HAP-1 (cell line): ENCODE results near the gene FBXO17.
"Not testable (repeated sequence)": the region's sequence is repeated elsewhere in the genome, so short reads cannot be mapped to it uniquely, and the experiment has no call there.

Source experiments
- DNase-seq, 2 experiments: peaks; one replicate each; pipeline ENCODE4 v3.0.0-alpha.2; 2016 to 2020; ENCODE audit warnings: low spot score in 2 of 2
- H3K27me3 ChIP-seq: fragments of 250-450 bp; sonication (Bioruptor Pico); 2 replicates; pipeline ENCODE4 v1.5.1; 2020; ENCODE audit warnings: low read depth, mild to moderate bottlenecking, moderate library complexity
- H3K36me3 ChIP-seq: fragments of 250-450 bp; sonication (Bioruptor Pico); replicated peaks from 2 replicates; pipeline ENCODE4 v1.5.1; 2020; ENCODE audit warnings: mild to moderate bottlenecking
- H3K4me1 ChIP-seq: fragments of 250-450 bp; sonication (Bioruptor Pico); 2 replicates; pipeline ENCODE4 v1.5.1; 2020; ENCODE audit warnings: mild to moderate bottlenecking
- H3K4me3 ChIP-seq: fragments of 250-450 bp; sonication (Bioruptor Pico); 2 replicates; pipeline ENCODE4 v1.5.1; 2020; ENCODE audit warnings: mild to moderate bottlenecking, moderate library complexity
- H3K9me3 ChIP-seq: fragments of 250-450 bp; sonication (Bioruptor Pico); 2 replicates; pipeline ENCODE4 v1.5.1; 2020; ENCODE audit warnings: mild to moderate bottlenecking, moderate library complexity
- in situ Hi-C: fragments of 300-500 bp; cut with MboI; formaldehyde crosslinking; loops from 3 replicates; pipeline ENCODE4 v1.14.3; 2020; ENCODE audit warnings: low sequenced_read_pairs, inconsistent platforms, mixed read lengths

Gene FBXO17

DNA sequence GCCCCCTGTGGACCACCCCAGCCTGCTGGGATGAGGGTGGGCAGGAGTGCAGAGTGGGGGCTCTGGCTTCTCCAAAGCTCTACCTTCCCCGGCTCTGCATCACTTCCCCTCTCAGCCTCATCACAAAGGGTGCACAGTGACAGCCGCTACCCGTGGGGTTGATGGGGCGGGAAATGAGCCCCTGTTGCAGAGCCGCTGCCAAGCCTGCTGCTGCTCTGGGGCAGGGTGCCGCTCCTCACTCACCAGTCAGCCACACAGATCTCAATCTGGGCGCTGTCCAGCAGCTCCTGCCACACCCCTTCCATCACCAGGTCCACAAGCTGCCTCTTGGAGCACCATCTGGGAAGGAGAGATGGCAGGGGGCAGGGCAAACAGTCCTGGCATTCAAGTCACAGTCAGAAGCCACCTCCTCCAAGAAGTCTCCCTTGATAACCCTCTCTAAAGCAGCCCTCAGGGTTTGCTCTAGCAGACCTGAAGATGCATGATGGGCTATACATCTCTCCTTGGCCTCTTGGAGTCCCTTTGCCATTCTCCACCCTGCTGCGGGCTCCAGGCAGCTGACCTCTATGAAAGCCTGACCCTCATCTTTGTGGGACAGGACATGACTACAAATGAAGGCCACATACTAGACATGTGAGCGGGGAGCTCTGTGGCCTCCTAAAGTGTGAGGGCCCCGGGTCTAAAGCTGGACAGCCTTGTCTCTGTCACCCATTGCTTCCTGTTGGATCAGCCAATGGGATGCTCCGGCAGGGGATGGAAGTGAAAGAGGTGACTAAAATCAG, 29.1 kb downstream of the FBXO17 start:
- H3K4me3 ChIP-seq, result no peak overlapping the region
- DNase-seq, result no peak
- H3K27me3 ChIP-seq, result no peaks in the 10 kb centered on the region
- in situ Hi-C loops, result no loop called here
- H3K4me1 ChIP-seq, result peaks cover 5% of the 10 kb centered on the region; the same call in 1 of the 2 replicates
- H3K9me3 ChIP-seq, result no peaks in the 10 kb centered on the region
- H3K36me3 ChIP-seq, result no peaks in the 10 kb centered on the region

DNA sequence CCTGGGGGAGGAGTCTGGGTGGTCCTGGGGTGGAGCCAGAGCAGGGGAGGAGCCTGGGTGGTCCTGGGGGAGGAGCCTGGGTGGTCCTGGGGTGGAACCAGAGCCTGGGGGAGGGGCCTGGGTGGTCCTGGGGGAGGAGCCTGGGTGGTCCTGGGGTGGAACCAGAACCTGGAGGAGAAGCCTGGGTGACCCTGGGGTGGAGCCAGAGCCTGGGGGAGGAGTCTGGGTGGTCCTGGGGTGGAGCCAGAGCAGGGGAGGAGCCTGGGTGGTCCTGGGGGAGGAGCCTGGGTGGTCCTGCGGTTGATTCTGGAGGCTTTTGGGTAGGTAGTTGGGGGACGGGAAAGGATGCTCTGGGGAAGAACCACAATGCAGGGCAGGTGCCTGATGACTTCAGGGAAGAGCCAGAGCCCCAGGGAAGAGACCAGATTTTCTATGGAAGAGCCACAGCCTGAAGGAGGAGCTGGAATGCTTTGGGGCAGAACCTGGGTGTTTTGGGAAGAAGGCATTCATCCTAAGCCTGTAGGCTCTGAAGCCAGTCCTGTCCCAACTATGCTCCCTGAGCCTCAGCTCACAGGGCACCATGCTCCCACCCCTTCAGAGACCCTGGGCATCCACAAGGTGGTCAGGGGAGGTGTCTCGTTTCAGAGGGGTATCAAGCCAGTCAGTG, 29.8 kb downstream of the FBXO17 start:
- no peaks in the 10 kb centered on the region for H3K36me3 ChIP-seq
- H3K27me3 ChIP-seq, result no peaks in the 10 kb centered on the region
- H3K4me3 ChIP-seq, result no peak overlapping the region
- in situ Hi-C loops, result no loop called here
- H3K4me1 ChIP-seq, result peaks cover 5% of the 10 kb centered on the region; the same call in 1 of the 2 replicates
- H3K9me3 ChIP-seq, result no peaks in the 10 kb centered on the region
- peak in 1 of 2 experiments; percentile 54 for DNase-seq

DNA sequence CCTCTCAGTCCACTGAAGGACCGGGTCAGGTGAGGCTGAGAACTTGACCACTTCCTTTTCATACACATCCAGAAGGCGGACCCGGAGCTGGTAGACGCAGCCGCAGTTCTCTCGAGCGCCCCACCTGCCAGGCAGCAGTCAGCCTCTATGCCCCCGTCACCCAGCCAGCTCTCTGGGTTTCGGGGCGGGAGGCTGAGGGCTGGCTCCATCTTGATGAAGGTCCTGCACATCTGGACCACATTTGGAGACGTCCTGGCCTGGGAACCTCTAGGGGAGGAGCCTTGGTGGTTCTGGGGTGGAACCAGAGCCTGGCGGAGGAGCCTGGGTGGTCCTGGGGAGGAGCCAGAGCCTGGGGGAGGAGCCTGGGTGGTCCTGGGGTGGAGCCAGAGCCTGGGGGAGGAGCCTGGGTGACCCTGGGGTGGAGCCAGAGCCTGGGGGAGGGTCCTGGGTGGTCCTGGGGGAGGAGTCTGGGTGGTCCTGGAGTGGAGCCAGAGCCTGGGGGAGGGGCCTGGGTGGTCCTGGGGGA, 30.5 kb downstream of the FBXO17 start:
- peak in 1 of 2 experiments; percentile 45 for DNase-seq

DNA sequence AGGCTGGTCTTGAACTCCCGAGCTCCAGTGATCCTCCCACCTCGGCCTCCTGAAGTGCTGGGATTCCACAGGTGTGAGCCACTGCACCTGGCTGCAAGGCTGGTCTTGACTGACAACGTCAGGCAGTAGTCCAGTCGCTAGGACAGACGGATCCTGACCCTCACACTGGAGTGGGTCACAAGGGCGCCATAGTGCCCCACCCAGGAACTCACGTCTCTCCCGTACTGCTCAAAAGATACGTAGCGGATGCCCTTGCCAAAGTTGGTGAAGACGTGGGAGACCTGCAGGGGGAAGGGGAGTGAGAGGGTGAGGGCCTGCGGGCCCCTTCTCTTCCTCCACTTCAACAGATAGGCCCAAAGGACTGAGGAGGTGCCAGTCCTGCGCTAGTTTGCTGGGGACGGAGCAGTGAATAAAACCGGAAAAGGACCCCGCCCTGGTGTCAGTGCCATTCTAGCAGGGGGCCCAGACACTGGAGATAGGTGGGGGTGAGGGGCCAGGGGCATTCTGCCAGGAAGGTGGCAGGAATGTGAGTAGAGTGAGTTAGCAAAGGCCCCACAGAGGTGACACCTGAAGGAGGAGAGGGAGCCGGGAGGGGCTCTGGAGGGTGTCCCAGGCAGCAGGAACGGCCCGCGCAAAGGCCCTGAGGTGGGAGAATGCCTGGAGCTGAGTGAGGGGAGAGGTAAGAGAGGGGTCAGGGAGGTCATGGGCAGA, 32.9 kb downstream of the FBXO17 start:
- no peaks in the 10 kb centered on the region for H3K9me3 ChIP-seq
- in situ Hi-C loops, result no loop called here
- H3K36me3 ChIP-seq, result no peaks in the 10 kb centered on the region
- H3K4me1 ChIP-seq, result no peaks in the 10 kb centered on the region
- H3K27me3 ChIP-seq, result no peaks in the 10 kb centered on the region
- no peak overlapping the region for H3K4me3 ChIP-seq
- DNase-seq, result no peak

More for the DNA sequence above, 30.5 kb downstream of the FBXO17 start:
- 0 out of 2 replicates have a peak overlapping the region, but pooled peaks have one; percentile 1 for H3K4me3 ChIP-seq
- H3K27me3 ChIP-seq, result no peaks in the 10 kb centered on the region
- H3K9me3 ChIP-seq, result no peaks in the 10 kb centered on the region
- H3K36me3 ChIP-seq, result no peaks in the 10 kb centered on the region
- in situ Hi-C loops, result no loop called here
- H3K4me1 ChIP-seq, result peaks cover 2% of the 10 kb centered on the region; the same call in 1 of the 2 replicates

DNA sequence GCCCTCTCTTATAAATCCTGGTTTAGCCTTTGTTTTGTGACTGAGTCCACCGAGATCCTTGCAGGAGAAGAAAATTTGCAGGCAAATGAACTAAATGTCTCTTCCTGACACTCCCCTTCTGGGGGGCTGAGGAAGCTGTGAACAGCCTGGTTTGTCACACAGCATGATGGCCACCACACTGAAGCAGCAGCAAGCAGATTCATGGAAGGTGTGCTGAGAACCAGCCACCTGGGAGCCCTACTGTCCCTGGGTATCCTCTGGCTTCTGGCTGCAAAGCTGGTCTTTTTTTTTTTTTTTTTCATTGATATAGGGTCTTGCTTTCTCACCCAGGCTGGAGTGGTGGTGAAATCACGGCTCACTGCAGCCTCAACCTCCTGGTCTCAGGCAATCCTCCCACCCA, 33.6 kb downstream of the FBXO17 start:
- Histone ChIP-seq H3K4me1 (no peaks in the 10 kb centered on the region), H3K27me3 (no peaks in the 10 kb centered on the region), H3K36me3 (no peaks in the 10 kb centered on the region), H3K4me3 (no peak overlapping the region), H3K9me3 (no peaks in the 10 kb centered on the region)
- in situ Hi-C loops, result no loop called here
- no peak for DNase-seq

DNA sequence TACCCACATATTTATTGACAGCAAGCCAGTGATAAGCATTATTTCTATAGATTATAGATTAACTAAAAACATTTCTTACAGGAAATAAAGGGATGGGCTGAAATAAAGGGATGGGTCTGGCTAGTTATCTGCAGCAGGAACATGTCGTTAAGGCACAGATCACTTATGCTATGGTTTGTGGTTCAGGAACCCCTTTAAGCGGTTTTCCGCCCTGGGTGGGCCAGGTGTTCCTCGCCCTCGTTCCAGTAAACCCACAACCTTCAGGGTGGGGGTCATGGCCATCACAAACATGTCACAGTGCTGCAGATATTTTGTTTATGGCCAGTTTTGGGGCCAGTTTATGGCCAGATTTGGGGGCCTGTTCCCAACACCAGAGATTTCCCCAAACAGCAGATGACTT, 34.1 kb downstream of the FBXO17 start:
- H3K36me3 ChIP-seq, DNase-seq, H3K9me3 ChIP-seq, in situ Hi-C loops, H3K4me1 ChIP-seq, H3K4me3 ChIP-seq, H3K27me3 ChIP-seq: not testable (repeated sequence)

DNA sequence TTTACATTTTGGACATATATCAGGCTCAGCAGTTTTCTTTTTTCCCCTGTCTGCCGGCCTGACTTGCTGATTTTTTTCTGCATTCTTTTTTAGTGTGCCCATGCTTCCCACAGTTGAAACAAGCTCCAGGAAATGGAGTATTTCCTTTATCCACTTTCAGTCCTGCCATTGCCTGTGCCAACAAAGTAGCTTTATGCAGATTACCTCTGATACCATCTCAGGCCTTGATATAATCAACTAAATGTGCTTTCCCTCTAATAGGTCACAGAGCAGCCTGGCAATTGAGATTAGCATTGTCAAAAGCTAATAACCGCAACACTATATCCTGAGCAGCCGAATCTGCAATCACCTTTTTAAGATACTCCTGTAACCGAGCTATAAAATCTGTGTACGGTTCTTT, 35.6 kb downstream of the FBXO17 start:
- Histone ChIP-seq H3K9me3 (peaks cover 9% of the 10 kb centered on the region; the same call in 1 of the 2 replicates), H3K36me3 (no peaks in the 10 kb centered on the region; the same call in 1 of the 2 replicates), H3K27me3 (no peaks in the 10 kb centered on the region), H3K4me3 (no peak overlapping the region), H3K4me1 (no peaks in the 10 kb centered on the region)
- in situ Hi-C loops, result no loop called here
- no peak for DNase-seq

DNA sequence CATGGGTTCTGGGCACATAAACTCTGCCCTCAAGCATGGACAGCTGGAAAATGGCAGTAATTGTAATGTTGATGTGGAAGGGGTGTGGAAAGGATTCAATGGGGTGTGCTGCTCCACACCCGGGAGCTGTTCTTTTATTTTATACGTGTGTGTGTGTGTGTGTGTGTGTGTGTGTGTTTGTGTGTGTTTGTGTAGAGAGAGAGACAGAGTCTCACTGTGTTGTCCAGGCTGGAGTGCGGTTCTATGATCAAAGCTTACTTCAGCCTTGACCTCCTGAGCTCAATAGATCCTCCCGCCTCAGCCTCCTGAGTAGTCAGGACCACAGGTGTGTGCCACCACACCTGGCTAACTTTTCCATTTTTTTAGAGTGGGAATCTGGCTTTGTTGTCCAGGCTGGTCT, 42.0 kb downstream of the FBXO17 start:
- peaks cover 4% of the 10 kb centered on the region for H3K4me1 ChIP-seq
- in situ Hi-C loops, result no loop called here
- H3K4me3 ChIP-seq, result no peak overlapping the region
- DNase-seq, result no peak
- H3K36me3 ChIP-seq, result peaks cover 18% of the 10 kb centered on the region
- no peaks in the 10 kb centered on the region for H3K27me3 ChIP-seq
- peaks cover 17% of the 10 kb centered on the region for H3K9me3 ChIP-seq

DNA sequence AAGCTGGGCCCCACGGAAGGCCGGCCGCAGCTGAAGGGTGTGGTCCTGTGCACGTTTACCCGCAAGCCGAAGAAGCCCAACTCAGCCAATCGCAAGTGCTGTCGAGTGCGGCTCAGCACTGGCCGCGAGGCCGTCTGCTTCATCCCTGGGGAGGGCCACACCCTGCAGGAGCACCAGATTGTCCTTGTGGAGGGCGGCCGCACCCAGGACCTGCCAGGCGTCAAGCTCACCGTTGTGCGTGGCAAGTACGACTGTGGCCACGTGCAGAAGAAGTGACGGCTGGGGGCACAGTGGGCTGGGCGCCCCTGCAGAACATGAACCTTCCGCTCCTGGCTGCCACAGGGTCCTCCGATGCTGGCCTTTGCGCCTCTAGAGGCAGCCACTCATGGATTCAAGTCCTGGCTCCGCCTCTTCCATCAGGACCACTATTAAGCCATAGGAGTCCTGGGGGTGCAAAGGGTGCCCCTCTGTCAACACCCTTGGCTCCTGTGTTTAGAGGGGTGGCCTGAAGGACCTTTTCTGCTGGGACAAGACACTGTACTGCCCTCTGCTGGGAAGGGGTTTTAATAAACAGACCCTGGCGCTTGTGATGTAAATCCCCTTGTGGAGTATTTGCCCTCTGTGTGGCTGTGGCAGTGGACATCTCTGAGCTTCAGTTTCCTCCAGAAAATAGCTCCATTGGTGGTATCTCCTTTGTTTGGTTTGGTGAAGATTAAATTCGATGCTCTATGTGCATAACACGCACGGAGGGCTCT, 42.9 kb downstream of the FBXO17 start:
- in situ Hi-C loops, result no loop called here
- Histone ChIP-seq H3K9me3 (peaks cover 17% of the 10 kb centered on the region), H3K36me3 (peaks cover 18% of the 10 kb centered on the region), H3K27me3 (no peaks in the 10 kb centered on the region), H3K4me3 (no peak overlapping the region), H3K4me1 (peaks cover 4% of the 10 kb centered on the region)
- DNase-seq, result peak in 1 of 2 experiments; percentile 45

DNA sequence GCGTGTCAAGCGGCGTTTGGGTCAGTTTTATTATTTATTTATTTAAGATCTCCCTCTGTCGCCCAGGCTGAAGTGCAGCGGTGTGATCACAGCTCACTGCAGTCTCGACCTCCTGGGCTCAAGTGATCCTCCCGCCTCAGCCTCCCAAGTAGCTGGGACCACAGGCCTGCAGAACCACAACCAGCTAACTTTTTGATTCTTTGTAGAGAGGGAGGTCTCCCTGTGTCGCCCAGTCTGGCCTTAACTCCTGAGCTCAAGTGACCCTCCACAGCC, 44.1 kb downstream of the FBXO17 start:
- Histone ChIP-seq H3K9me3 (peaks cover 17% of the 10 kb centered on the region), H3K36me3 (peaks cover 18% of the 10 kb centered on the region), H3K4me1 (peaks cover 4% of the 10 kb centered on the region), H3K27me3 (no peaks in the 10 kb centered on the region), H3K4me3 (peak overlapping the region; percentile 74)
- no peak for DNase-seq
- in situ Hi-C loops, result no loop called here

DNA sequence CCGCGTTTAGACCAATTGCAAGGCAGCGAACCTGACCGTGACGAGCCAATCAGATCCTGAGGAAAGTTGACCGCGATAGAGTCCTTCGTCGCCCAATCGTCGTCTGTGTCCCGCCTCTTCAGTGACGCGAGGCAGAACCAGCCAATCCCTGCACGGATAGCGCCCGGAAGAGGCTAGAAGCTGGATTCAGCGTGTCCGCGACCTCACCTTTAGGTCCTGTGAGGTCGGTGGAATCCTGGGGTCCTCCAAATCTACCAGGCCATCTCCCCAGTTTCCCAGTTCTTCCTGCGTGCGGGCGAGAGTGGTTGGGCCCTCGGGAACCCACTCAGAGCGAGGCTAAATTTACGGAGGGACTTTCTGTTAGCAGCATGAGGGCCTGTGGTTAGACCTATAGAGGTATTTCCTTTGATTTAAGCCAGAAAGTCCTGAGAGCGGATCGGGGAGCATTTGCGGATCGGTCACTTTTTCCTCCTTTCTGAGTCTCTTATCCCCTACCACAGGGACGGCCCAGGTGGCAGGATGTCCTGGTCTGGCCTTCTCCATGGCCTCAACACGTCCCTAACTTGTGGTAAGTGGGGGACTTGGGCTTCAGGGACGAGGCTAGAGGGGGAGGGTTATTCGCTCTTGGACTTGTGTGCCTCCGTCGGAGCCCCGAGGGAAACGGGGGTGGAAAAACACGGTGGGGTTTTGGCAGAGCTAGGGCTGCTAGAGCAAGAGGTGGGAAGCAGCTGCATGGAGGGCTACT, 44.6 kb downstream of the FBXO17 start, which contains the start of gene MRPS12:
TSS of gene MRPS12 (plus strand) at position 169 of the 745 bp plus-strand sequence. CDS start at position 520, 351 bp downstream.
- Histone ChIP-seq H3K9me3 (peaks cover 17% of the 10 kb centered on the region), H3K4me1 (peaks cover 4% of the 10 kb centered on the region), H3K4me3 (peak within 1 kb of the TSS; percentile 74), H3K36me3 (peaks cover 19% of the 10 kb centered on the region), H3K27me3 (no peaks in the 10 kb centered on the region)
- peak; percentile 99 for DNase-seq
- in situ Hi-C loops, result no loop called here

DNA sequence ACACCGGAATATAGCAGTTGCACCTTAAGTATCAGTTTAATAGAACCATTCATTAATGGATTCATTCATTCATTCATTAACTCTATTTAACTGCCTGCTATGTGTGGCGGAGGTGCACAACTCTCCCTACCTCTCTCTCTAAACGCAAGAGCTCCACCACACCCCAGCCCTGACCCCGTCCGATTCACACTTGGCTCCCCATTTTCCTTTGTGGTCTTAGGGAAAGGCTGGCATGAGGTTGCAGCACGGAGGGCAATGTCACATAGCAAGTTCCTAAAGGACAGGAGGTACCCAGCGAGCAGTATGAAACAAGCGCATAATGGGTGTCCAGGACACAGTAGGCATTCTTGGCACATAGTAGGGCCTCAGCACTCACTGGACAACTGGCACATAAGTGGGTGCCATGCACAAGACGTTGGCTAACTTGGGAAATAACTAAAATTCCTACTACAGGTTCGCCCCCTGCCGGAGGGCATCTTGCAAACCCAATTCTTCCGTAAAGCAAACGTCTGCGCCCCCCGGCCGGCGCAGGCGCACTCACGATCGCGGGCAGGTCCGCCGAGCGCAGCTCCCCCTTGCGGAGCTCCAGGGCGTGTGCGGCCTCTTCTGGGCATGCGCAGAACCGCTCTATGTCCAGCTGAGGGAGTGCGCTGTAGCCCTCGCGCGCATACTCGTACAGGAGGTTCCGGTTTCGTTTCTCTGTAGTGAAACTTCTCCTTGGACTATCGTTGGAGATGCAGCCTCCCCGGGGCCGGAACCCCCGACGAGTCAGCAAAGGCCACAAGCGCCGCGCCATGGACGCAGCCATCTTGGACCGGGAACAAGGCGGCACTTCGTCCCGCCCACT, 45.4 kb downstream of the FBXO17 start, which contains the start of gene SARS2:
TSS of gene SARS2 (minus strand) at position 835 of the 847 bp plus-strand sequence. CDS start at position 808, 27 bp downstream.
- in situ Hi-C loops, result loop anchor here (10.0 kb wide), 1 partner anchor 205 kb away; no protein-coding TSS in a partner anchor
- DNase-seq, result peak; percentile 91 to 94
- H3K9me3 ChIP-seq, result peaks cover 10% of the 10 kb centered on the region
- H3K36me3 ChIP-seq, result peaks cover 26% of the 10 kb centered on the region
- H3K4me3 ChIP-seq, result peak within 1 kb of the TSS; percentile 74
- H3K27me3 ChIP-seq, result no peaks in the 10 kb centered on the region
- peaks cover 4% of the 10 kb centered on the region for H3K4me1 ChIP-seq
